RWPE2 (cell line): Measurements from ENCODE around the gene PPP1R26.
A peak's percentile ranks its signal among the peaks of the same experiment; 100 is the strongest.
"Not testable (repeated sequence)": the region's sequence is repeated elsewhere in the genome, so short reads cannot be mapped to it uniquely, and the experiment has no call there.

Experiments
- ATAC-seq: fragments of 200-7000 bp; cut with Tn5 transposase; 3 replicates; pipeline ENCODE4 v1.9.1; 2021; ENCODE audit warnings: low read depth
- DNase-seq: peaks from one replicate; pipeline ENCODE4 v3.0.0-alpha.2; 2020; ENCODE audit warnings: low spot score
- H3K27ac ChIP-seq: fragments of 450-650 bp; 2 replicates; pipeline ENCODE4 v1.5.1; 2017; ENCODE audit warnings: mild to moderate bottlenecking; ENCODE audit not compliant: poor library complexity, severe bottlenecking
- H3K27me3 ChIP-seq: fragments of 250-450 bp; sonication (Bioruptor Pico); 2 replicates; pipeline ENCODE4 v1.5.1; 2021; ENCODE audit warnings: mild to moderate bottlenecking, moderate library complexity; ENCODE audit not compliant: insufficient read depth, poor library complexity, severe bottlenecking
- H3K36me3 ChIP-seq: fragments of 250-450 bp; sonication (Bioruptor Pico); 2 replicates; pipeline ENCODE4 v1.5.1; 2020; ENCODE audit warnings: low read depth, mild to moderate bottlenecking, moderate library complexity
- H3K4me1 ChIP-seq: fragments of 250-450 bp; sonication (Bioruptor Pico); 2 replicates; pipeline ENCODE4 v1.5.1; 2021; ENCODE audit warnings: mild to moderate bottlenecking, moderate library complexity; ENCODE audit not compliant: insufficient read depth, poor library complexity, severe bottlenecking
- H3K4me3 ChIP-seq: fragments of 250-450 bp; sonication (Bioruptor Pico); 2 replicates; pipeline ENCODE4 v1.5.1; 2021; ENCODE audit warnings: mild to moderate bottlenecking, moderate library complexity; ENCODE audit not compliant: severe bottlenecking
- H3K9me3 ChIP-seq: fragments of 250-450 bp; sonication (Bioruptor Pico); 2 replicates; pipeline ENCODE4 v1.5.1; 2021; ENCODE audit warnings: mild to moderate bottlenecking, moderate library complexity; ENCODE audit not compliant: severe bottlenecking
- CTCF ChIP-seq: fragments of 450-650 bp; IDR thresholded peaks from one replicate; pipeline ENCODE4 v1.5.1; 2017; ENCODE audit warnings: mild to moderate bottlenecking, moderate library complexity; ENCODE audit not compliant: poor library complexity, severe bottlenecking

Gene PPP1R26

GRCh38 chr9:135526089-135526729 is 46.6 kb downstream of the PPP1R26 start:
- Histone ChIP-seq H3K27me3 (peaks cover 3% of the 10 kb centered on the region), H3K27ac (no peak overlapping the region), H3K4me1 (no peaks in the 10 kb centered on the region), H3K4me3 (no peak overlapping the region), H3K9me3 (no peaks in the 10 kb centered on the region), H3K36me3 (no peaks in the 10 kb centered on the region)
- ATAC-seq (no peak), DNase-seq (no peak)
- TF ChIP-seq CTCF, result no peak

GRCh38 chr9:135526730-135527571 is 47.4 kb downstream of the PPP1R26 start:
- no peak for TF ChIP-seq CTCF
- ATAC-seq, result no peak; the same call in 2 of the 3 replicates
- peaks cover 3% of the 10 kb centered on the region for H3K27me3 ChIP-seq
- H3K36me3 ChIP-seq, result no peaks in the 10 kb centered on the region
- H3K4me3 ChIP-seq, result no peak overlapping the region
- DNase-seq, result peak; percentile 61
- no peak overlapping the region for H3K27ac ChIP-seq
- no peaks in the 10 kb centered on the region for H3K9me3 ChIP-seq
- H3K4me1 ChIP-seq, result no peaks in the 10 kb centered on the region

DNA sequence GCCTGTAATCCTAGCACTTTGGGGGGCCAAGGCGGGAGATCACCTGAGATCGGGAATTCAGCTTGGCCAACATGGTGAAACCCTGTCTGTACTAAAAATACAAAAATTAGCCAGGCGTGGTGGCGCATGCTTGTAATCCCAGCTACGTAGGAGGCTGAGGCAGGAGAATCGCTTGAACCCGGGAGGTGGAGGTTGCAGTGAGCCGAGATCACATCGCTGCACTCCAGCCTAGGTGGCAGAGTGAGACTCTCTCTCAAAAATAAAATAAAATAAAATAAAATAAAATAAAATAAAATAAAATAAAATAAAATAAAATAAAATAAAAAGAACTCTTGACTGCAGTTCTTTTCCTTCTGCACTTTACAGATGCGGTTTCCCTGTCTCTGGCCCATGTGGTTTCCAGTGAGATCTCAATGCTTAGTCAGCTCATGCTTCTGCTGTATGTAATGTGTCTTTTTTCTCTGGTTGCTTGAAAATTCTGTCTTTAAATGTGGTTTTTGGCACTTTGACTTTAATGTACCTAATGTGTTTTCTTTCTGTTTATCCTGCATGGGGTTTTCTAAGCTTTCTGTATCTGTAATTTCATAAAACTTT is 49.4 kb downstream of the PPP1R26 start:
- H3K27ac ChIP-seq, ATAC-seq: not testable (repeated sequence)

GRCh38 chr9:135530146-135530545 is 50.6 kb downstream of the PPP1R26 start:
- no peak for TF ChIP-seq CTCF
- no peak for DNase-seq

More for the DNA sequence above, 49.4 kb downstream of the PPP1R26 start:
- peaks cover 19% of the 10 kb centered on the region for H3K27me3 ChIP-seq
- H3K9me3 ChIP-seq, DNase-seq, H3K4me1 ChIP-seq, H3K36me3 ChIP-seq, H3K4me3 ChIP-seq: not testable (repeated sequence)

GRCh38 chr9:135531096-135531495 is 51.5 kb downstream of the PPP1R26 start:
- no peak for TF ChIP-seq CTCF
- no peak for ATAC-seq
- Histone ChIP-seq H3K4me3 (no peak overlapping the region), H3K27me3 (peaks cover 27% of the 10 kb centered on the region), H3K27ac (no peak overlapping the region), H3K36me3 (no peaks in the 10 kb centered on the region), H3K4me1 (no peaks in the 10 kb centered on the region), H3K9me3 (no peaks in the 10 kb centered on the region)
- DNase-seq, result peak; percentile 12

More at GRCh38 chr9:135530146-135530545, 50.6 kb downstream of the PPP1R26 start:
- H3K27me3 ChIP-seq, result peaks cover 24% of the 10 kb centered on the region
- no peaks in the 10 kb centered on the region for H3K4me1 ChIP-seq
- H3K27ac ChIP-seq, result no peak overlapping the region
- no peaks in the 10 kb centered on the region for H3K36me3 ChIP-seq
- H3K9me3 ChIP-seq, result no peaks in the 10 kb centered on the region
- no peak for ATAC-seq
- H3K4me3 ChIP-seq, result no peak overlapping the region
